Stomach smooth muscle (tissue), 2 donors: ENCODE results near the gene KLF3.

Source experiments
- H3K27ac ChIP-seq: one replicate; pipeline ENCODE4 v1.7.0; 2013; ENCODE audit warnings: mild to moderate bottlenecking, low read length, inconsistent platforms
- H3K27me3 ChIP-seq, 2 donors: one replicate each; pipeline ENCODE4 v1.7.0; 2013; ENCODE audit warnings: low read length in 2 of 2; ENCODE audit not compliant: insufficient read depth in 2 of 2, control insufficient read depth in 1 of 2
- H3K36me3 ChIP-seq, 2 donors: one replicate each; pipeline ENCODE4 v1.7.0; 2013; ENCODE audit warnings: low read length in 2 of 2; ENCODE audit not compliant: control insufficient read depth in 2 of 2, insufficient read depth in 2 of 2
- H3K4me1 ChIP-seq: one replicate; pipeline ENCODE4 v1.7.0; 2013; ENCODE audit warnings: low read length; ENCODE audit not compliant: control insufficient read depth, insufficient read depth
- H3K4me3 ChIP-seq, 2 donors: one replicate each; pipeline ENCODE4 v1.7.0; 2013; ENCODE audit warnings: low read length in 2 of 2
- H3K9ac ChIP-seq, 2 donors: one replicate each; pipeline ENCODE4 v1.7.0; 2013; ENCODE audit warnings: low read length in 2 of 2, mild to moderate bottlenecking in 1 of 2
- H3K9me3 ChIP-seq, 2 donors: one replicate each; pipeline ENCODE4 v1.7.0; 2013; ENCODE audit warnings: low read length in 2 of 2; ENCODE audit not compliant: control insufficient read depth in 2 of 2
- donor health status: healthy.
- donor health status: Pancreatic carcinoma.

The KLF3 gene

DNA sequence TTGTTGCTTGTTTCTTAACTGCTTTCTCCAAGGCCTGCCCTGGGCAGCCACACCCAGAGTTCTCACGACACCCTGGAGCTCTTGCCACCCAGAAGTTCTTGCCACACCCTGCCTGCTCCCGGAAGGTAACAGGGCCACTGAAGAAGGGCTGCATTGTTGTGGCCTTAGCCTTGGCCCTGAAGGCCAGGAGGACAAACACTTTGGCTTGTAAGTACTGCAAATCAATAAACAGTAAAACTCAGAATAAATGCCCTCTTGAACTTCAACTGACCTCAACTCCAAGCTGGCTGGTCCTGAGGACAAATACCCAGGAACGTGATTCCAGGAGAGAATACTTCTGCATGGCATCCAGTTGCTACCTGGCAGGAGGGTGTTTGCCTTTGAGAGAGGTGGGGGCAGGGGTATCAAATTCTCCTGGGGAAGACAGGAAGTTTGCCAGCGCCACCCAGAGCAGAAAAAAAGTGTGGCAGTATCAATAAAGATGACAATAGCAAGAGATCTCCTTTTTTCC is 64.7 kb downstream of the KLF3 start:
- no peaks in the 10 kb centered on the region for H3K9me3 ChIP-seq
- H3K4me1 ChIP-seq = peaks cover 6% of the 10 kb centered on the region
- no peaks in the 10 kb centered on the region for H3K36me3 ChIP-seq
- H3K27me3 ChIP-seq = no peaks in the 10 kb centered on the region
- H3K9ac ChIP-seq = no peak overlapping the region
- H3K27ac ChIP-seq = no peak overlapping the region
- no peak overlapping the region for H3K4me3 ChIP-seq

DNA sequence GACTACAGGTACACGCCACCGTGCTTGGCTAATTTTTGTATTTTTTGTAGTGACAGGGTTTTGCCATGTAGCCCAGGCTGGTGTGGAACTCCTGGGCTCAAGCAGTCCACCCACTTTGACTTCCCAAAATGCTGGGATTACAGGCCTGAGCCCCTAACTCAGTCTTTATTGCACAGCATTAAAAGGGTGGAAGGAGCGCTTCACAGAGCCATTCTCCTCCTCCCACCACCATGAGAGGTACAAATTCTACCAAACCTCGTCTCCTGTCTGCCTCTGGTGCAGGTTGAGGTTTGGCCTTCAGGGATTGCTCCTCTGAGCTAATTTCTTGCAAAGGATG is 66.5 kb downstream of the KLF3 start:
- Histone ChIP-seq H3K4me3 (no peak overlapping the region), H3K27me3 (no peaks in the 10 kb centered on the region)

GRCh38 chr4:38730830-38731646 is 67.0 kb downstream of the KLF3 start:
- no peaks in the 10 kb centered on the region for H3K27me3 ChIP-seq
- H3K36me3 ChIP-seq = no peaks in the 10 kb centered on the region
- H3K4me3 ChIP-seq = no peak overlapping the region
- H3K27ac ChIP-seq = no peak overlapping the region
- H3K9me3 ChIP-seq = no peaks in the 10 kb centered on the region
- peaks cover 6% of the 10 kb centered on the region for H3K4me1 ChIP-seq
- no peak overlapping the region for H3K9ac ChIP-seq

More for the DNA sequence above, 66.5 kb downstream of the KLF3 start:
- Histone ChIP-seq H3K4me1 (peaks cover 6% of the 10 kb centered on the region), H3K9ac (no peak overlapping the region), H3K9me3 (no peaks in the 10 kb centered on the region), H3K27ac (no peak overlapping the region), H3K36me3 (no peaks in the 10 kb centered on the region)

DNA sequence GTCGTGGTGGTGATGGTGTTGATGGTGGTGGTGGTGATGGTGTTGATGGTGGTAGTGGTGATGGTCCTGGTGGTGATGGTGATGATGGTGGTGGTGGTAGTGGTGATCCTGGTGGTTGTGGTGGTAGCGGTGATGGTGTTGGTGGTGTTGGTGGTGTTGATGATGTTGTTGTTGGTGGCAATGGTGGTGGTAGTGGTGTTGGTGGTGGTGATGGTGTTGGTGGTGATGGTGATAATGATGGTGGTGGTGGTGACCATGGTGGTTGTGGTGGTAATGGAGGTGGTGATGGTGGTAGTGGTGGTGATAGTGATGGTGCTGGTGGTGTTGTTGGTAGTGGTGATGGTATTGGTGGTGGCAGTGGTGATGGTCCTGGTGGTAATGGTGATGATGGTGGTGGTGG is 69.7 kb downstream of the KLF3 start:
- Histone ChIP-seq H3K4me1 (peaks cover 6% of the 10 kb centered on the region), H3K9me3 (no peaks in the 10 kb centered on the region), H3K27ac (no peak overlapping the region), H3K27me3 (no peaks in the 10 kb centered on the region), H3K9ac (no peak overlapping the region), H3K4me3 (no peak overlapping the region), H3K36me3 (no peaks in the 10 kb centered on the region)

- Histone ChIP-seq H3K36me3 (no peaks in the 10 kb centered on the region), H3K4me1 (peaks cover 6% of the 10 kb centered on the region), H3K27me3 (no peaks in the 10 kb centered on the region), H3K9ac (no peak overlapping the region), H3K27ac (no peak overlapping the region), H3K4me3 (no peak overlapping the region), H3K9me3 (no peaks in the 10 kb centered on the region)
Measured at GRCh38 chr4:38734446-38734845, 70.4 kb downstream of the KLF3 start.

- H3K9ac ChIP-seq = no peak overlapping the region
- no peak overlapping the region for H3K4me3 ChIP-seq
- H3K4me1 ChIP-seq = peaks cover 6% of the 10 kb centered on the region
- no peak overlapping the region for H3K27ac ChIP-seq
- no peaks in the 10 kb centered on the region for H3K36me3 ChIP-seq
- H3K9me3 ChIP-seq = no peaks in the 10 kb centered on the region
- no peaks in the 10 kb centered on the region for H3K27me3 ChIP-seq
Measured at GRCh38 chr4:38734911-38735310, 70.9 kb downstream of the KLF3 start.

DNA sequence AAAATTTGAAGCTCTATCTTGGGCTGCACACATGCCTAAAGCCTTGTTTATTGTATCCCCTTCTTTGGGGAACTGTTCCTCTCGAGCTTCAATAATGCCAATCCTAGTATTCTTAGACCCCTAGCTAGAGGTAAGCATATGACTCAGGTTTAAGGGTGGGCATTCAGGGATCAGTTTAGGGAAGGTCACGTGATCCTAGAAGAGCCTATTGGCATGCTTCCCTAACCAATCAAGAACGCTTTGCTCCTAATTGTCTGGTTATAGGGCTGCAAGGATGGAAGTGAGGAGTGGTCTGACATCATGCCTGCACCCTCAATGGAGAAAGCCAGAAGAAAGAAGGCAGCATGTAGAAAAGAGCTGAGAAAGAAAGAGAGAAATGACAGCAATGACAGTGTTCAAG is 71.9 kb downstream of the KLF3 start:
- H3K27ac ChIP-seq = no peak overlapping the region
- H3K27me3 ChIP-seq = no peaks in the 10 kb centered on the region
- H3K9ac ChIP-seq = no peak overlapping the region
- no peak overlapping the region for H3K4me3 ChIP-seq
- H3K4me1 ChIP-seq = peaks cover 3% of the 10 kb centered on the region
- H3K36me3 ChIP-seq = no peaks in the 10 kb centered on the region
- no peaks in the 10 kb centered on the region for H3K9me3 ChIP-seq

DNA sequence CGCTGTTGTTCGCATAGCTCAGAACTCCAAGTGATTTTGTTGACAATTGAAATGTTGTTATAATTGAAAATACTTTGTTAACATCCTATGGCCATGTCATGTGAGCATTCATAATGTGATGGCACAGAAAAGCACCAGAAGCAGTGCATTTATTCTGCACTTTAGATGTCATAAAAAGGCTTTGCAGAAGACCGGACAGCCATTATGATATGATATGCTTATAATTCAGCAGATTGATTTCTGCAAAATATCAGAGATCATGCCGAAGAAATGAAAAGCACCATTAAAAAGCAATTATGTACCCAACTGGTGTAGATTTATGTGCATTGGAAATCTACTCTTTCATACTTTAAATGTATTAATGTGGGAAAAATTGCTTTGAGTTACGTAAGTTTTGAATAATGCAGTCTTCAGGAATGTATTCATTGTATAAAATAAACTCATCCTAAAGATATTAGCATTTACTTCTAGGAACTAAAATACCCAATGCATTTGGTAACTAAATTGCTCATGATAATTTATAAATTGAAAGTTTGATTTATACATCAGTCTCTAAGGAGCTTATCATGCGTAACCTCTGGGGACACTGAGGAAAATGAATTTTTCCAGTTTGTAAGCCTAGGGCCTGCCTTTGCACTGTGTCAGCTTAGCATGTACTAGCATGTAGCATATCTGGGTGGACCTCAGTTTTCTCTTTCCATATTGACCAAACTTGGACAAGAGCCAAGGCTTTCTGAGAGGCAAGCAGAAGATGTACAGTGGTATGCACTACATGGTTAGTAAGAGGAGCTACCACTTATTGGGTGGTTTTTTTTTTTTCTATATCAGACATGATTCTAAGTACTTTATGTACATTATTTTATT is 75.2 kb downstream of the KLF3 start:
- H3K9me3 ChIP-seq = no peaks in the 10 kb centered on the region
- no peaks in the 10 kb centered on the region for H3K36me3 ChIP-seq
- H3K4me3 ChIP-seq = no peak overlapping the region
- no peak overlapping the region for H3K9ac ChIP-seq
- H3K4me1 ChIP-seq = no peaks in the 10 kb centered on the region
- H3K27ac ChIP-seq = no peak overlapping the region
- H3K27me3 ChIP-seq = no peaks in the 10 kb centered on the region

- H3K9ac ChIP-seq = no peak overlapping the region
- H3K27ac ChIP-seq = no peak overlapping the region
- H3K27me3 ChIP-seq = no peaks in the 10 kb centered on the region
- no peaks in the 10 kb centered on the region for H3K9me3 ChIP-seq
- H3K4me1 ChIP-seq = no peaks in the 10 kb centered on the region
- no peak overlapping the region for H3K4me3 ChIP-seq
- H3K36me3 ChIP-seq = no peaks in the 10 kb centered on the region
Measured at GRCh38 chr4:38740303-38740702, 76.3 kb downstream of the KLF3 start.

DNA sequence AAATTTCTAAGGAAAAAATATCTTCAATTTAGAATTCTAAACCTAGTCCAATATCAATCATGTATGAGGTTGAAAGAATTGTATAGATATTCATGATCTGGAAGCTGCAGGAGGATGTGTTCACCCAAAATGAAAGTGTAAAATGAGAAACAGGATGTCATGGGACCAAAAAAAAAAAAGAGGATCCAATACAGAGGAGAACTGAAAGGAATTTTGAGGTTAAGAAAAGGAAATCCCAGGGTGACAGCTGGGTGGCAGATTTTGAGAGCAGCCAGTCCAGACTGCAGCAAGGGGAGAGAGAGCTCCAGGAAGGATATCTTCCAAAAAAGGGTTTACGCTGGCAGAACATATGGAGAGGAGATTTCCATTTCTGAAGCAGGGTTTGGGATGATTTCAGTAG is 79.9 kb downstream of the KLF3 start:
- Histone ChIP-seq H3K27me3 (no peaks in the 10 kb centered on the region), H3K36me3 (no peaks in the 10 kb centered on the region), H3K4me1 (no peaks in the 10 kb centered on the region), H3K9me3 (no peaks in the 10 kb centered on the region), H3K4me3 (no peak overlapping the region), H3K9ac (no peak overlapping the region), H3K27ac (no peak overlapping the region)

GRCh38 chr4:38745881-38746280 is 81.9 kb downstream of the KLF3 start:
- Histone ChIP-seq H3K27ac (no peak overlapping the region), H3K36me3 (no peaks in the 10 kb centered on the region), H3K4me1 (no peaks in the 10 kb centered on the region), H3K27me3 (no peaks in the 10 kb centered on the region), H3K9me3 (no peaks in the 10 kb centered on the region), H3K4me3 (no peak overlapping the region), H3K9ac (no peak overlapping the region)
